HepG2 (cell line): ENCODE data around the gene SRSF4. TPM values are rescaled to one million over a fixed set of nuclear protein-coding genes. Genes with fewer than 3 reads are reported as not detected.
A peak's percentile ranks its signal among the peaks of the same experiment; 100 is the strongest.

Source experiments
- CHCHD3 ChIP-seq: sonication (generic); formaldehyde crosslinking; IDR thresholded peaks from 2 replicates; pipeline ENCODE4 v1.8.0; 2022; ENCODE audit warnings: mild to moderate bottlenecking, missing genetic modification reagents, moderate library complexity
- DZIP1 ChIP-seq: sonication (generic); formaldehyde crosslinking; IDR thresholded peaks from 2 replicates; pipeline ENCODE4 v1.5.0; 2020; ENCODE audit warnings: mild to moderate bottlenecking, missing genetic modification reagents
- FOSL1 ChIP-seq: sonication (generic); formaldehyde crosslinking; IDR thresholded peaks from 2 replicates; pipeline ENCODE4 v1.9.0; 2021; ENCODE audit warnings: missing genetic modification reagents, borderline replicate concordance
- RXRA ChIP-seq: sonication (generic); formaldehyde crosslinking; IDR thresholded peaks from 2 replicates; pipeline ENCODE4 v1.5.1; 2020; ENCODE audit warnings: missing genetic modification reagents
- SNAPC4 ChIP-seq: sonication (generic); formaldehyde crosslinking; IDR thresholded peaks from 2 replicates; pipeline ENCODE4 v1.4.0; 2020; ENCODE audit warnings: mild to moderate bottlenecking, missing genetic modification reagents
- THAP7 ChIP-seq: sonication (generic); formaldehyde crosslinking; IDR thresholded peaks from 2 replicates; pipeline ENCODE4 v1.8.1; 2023; ENCODE audit warnings: mild to moderate bottlenecking, missing genetic modification reagents
- TOPORS ChIP-seq: sonication (generic); formaldehyde crosslinking; IDR thresholded peaks from 2 replicates; pipeline ENCODE4 v1.8.0; 2023; ENCODE audit warnings: mild to moderate bottlenecking, missing genetic modification reagents
- ZBTB1 ChIP-seq: sonication (generic); formaldehyde crosslinking; IDR thresholded peaks from 2 replicates; pipeline ENCODE4 v1.4.0; 2020; ENCODE audit warnings: missing genetic modification reagents, borderline replicate concordance
- ZFP91 ChIP-seq: sonication (generic); formaldehyde crosslinking; IDR thresholded peaks from 2 replicates; pipeline ENCODE4 v1.9.0; 2022; ENCODE audit warnings: missing genetic modification reagents, mild to moderate bottlenecking, borderline replicate concordance
- ZNF225 ChIP-seq: sonication (generic); formaldehyde crosslinking; IDR thresholded peaks from 2 replicates; pipeline ENCODE4 v1.4.0; 2020; ENCODE audit warnings: mild to moderate bottlenecking, missing genetic modification reagents
- ZNF577 ChIP-seq: sonication (generic); formaldehyde crosslinking; IDR thresholded peaks from 2 replicates; pipeline ENCODE4 v1.4.0; 2020; ENCODE audit warnings: mild to moderate bottlenecking, low read depth, missing genetic modification reagents, borderline replicate concordance
- ZNF770 ChIP-seq: sonication (generic); formaldehyde crosslinking; IDR thresholded peaks from 2 replicates; pipeline ENCODE4 v1.5.0; 2020; ENCODE audit warnings: mild to moderate bottlenecking, missing genetic modification reagents
- ZNF776 ChIP-seq: sonication (generic); formaldehyde crosslinking; IDR thresholded peaks from 2 replicates; pipeline ENCODE4 v1.4.0; 2020; ENCODE audit warnings: mild to moderate bottlenecking, missing genetic modification reagents
- ZNF883 ChIP-seq: sonication (generic); formaldehyde crosslinking; IDR thresholded peaks from 2 replicates; pipeline ENCODE4 v1.5.1; 2020; ENCODE audit warnings: mild to moderate bottlenecking, missing genetic modification reagents; ENCODE audit errors: not compliant biosample characterization
- polyA plus RNA-seq, 8 experiments: library from polyadenylated mRNA; depleted of rRNA in 3 of 8; stranded (reverse) in 7 of 8; unstranded in 1 of 8; fragments of >200 nt; fragmentation: Illumina TruSeq in 4 of 8; extraction: Trizol in 4 of 8; gene quantifications; 2 replicates each; pipeline versions ENCODE4 v1.2.1 to v1.2.3, GENCODE V29; 2011 to 2016; ENCODE audit warnings: low read depth in 4 of 8, missing spikeins in 1 of 8, mixed read lengths in 1 of 8; ENCODE audit not compliant: insufficient read depth in 1 of 8
- total RNA-seq, 5 experiments: library from RNA; depleted of rRNA; stranded (reverse); fragments of >200 nt; fragmentation: Illumina TruSeq; extraction: Trizol; gene quantifications; 2 replicates each; pipeline ENCODE4 v1.2.3, GENCODE V29; 2016; ENCODE audit warnings: low read depth in 1 of 5

The SRSF4 gene
- total and polyA plus RNA-seq, 2 of the 13 experiments (the other 11 are each of a cell fraction or from before 2014, with no cell fraction given), result 37.7 to 50.9 TPM

GRCh38 chr1:29124366-29125236 is 57.1 kb downstream of the SRSF4 start (continued):
- peak; percentile 63; the same call in 1 of the 2 replicates for TF ChIP-seq ZNF770 (CRISPR knock-in tag)
- TF ChIP-seq TOPORS (CRISPR knock-in tag), result no peak
- TF ChIP-seq ZBTB1 (CRISPR knock-in tag), result no peak
- TF ChIP-seq DZIP1, result no peak
- TF ChIP-seq ZNF577 (CRISPR knock-in tag), result no peak
- TF ChIP-seq THAP7, result no peak
- TF ChIP-seq RXRA (CRISPR knock-in tag), result peak; percentile 32; the same call in 1 of the 2 replicates
- TF ChIP-seq ZNF776 (CRISPR knock-in tag), result 0 out of 2 replicates have a peak, but pooled peaks have one; percentile 11
- TF ChIP-seq ZNF883 (CRISPR knock-in tag), result no peak
- TF ChIP-seq ZFP91 (CRISPR knock-in tag), result peak; percentile 67; the same call in 1 of the 2 replicates
- TF ChIP-seq CHCHD3 (CRISPR knock-in tag), result no peak
- TF ChIP-seq ZNF225 (CRISPR knock-in tag), result no peak
- TF ChIP-seq SNAPC4, result no peak; the same call in 1 of the 2 replicates
- no peak for TF ChIP-seq FOSL1 (CRISPR knock-in tag)
